Bone marrow (tissue), 2 donors: Measurements from ENCODE around the gene PBX1.

Source experiments
- DNase-seq, 2 donors: peaks; one replicate each; lab custom pipeline; 2025; lab: John Stamatoyannopoulos, UW

PBX1 gene

DNA sequence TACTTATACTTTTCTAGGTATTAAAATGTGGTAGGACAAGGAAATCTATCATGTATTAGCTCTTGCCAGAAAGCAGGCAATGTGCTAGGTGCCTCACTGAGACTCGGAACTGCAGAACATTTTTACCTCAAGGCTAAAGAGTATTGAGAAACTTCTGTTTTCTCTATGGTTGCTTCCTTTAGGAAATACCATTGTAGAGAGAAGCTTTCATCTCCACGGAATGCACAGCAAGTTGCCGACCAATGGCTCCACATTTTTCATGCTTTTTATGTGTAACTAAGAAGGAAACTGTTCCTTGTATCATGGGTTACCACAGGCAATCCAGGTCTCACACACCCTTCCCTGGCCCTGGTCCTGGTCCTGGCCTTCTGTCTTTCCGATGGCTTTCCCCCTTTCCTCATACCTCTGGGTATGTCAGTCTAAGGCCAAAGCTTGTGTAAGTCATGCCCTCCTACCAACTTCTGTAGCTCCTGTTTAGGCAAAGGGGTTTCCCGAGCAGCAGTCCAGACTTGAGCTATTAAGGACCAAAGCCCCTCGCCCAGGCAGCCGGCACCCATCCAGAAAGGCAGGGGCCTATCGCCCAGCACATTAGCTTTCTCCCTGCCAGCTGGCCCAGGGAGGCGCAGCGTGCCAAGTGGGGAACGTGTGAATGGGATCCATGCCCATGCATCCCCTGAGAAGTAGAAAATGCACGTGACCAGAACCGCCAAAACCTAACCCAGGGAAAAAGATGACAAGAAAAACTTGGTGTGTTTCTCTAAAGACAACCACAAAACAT lies 225.0 kb downstream of the PBX1 start:
- DNase-seq = no peak

DNA sequence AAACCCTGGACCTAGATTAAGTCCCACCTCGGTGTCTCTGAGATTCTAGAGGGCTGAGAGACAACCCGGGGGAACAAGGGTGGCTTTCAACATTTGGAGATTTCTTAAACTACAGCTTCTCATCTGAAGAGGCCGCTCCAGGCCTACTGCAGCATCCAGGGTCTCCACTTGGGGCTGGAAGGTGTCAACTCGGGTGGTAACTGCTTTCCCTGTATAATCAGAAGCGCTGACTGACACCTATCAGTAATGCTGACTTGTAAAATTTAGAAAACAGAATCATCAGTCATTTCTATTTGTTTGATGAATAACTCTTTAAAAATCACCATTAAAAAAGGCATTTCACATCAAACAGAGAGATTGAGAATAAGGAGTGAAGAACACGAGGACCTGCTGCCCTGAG lies 226.0 kb downstream of the PBX1 start:
- no peak for DNase-seq

DNA sequence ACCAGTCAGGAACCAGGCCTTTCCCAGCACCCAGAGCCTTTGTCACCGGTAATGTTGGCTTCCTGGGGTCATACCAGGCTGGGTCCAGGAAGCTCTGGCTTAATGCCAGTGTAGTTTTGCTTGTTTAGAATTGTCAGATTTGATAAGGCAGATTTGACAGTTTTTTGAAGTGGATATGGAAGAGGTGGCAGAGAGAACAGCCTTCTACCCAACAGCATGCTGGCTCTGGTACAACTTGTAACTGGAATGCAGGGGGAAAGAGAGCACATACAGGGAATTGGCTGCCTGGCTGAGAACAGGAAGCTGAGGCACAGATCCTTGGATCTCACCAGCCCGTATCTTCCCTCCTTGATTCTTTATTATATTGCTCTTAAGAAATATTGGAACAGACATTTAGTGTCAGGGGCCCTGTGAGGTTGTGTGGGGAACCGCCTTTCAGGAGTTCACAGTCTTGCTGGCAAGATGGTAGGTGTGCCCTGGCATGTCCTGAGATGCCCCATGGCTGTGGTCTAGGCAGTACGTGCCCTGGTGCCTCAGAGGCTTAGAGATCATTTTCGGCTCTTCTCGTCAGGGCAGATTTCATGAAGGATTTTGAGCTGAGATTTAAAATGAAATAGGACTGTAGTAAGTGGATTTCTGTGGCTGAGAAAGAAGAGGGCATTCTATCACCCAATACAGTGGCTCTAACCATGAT lies 227.0 kb downstream of the PBX1 start:
- no peak for DNase-seq

DNA sequence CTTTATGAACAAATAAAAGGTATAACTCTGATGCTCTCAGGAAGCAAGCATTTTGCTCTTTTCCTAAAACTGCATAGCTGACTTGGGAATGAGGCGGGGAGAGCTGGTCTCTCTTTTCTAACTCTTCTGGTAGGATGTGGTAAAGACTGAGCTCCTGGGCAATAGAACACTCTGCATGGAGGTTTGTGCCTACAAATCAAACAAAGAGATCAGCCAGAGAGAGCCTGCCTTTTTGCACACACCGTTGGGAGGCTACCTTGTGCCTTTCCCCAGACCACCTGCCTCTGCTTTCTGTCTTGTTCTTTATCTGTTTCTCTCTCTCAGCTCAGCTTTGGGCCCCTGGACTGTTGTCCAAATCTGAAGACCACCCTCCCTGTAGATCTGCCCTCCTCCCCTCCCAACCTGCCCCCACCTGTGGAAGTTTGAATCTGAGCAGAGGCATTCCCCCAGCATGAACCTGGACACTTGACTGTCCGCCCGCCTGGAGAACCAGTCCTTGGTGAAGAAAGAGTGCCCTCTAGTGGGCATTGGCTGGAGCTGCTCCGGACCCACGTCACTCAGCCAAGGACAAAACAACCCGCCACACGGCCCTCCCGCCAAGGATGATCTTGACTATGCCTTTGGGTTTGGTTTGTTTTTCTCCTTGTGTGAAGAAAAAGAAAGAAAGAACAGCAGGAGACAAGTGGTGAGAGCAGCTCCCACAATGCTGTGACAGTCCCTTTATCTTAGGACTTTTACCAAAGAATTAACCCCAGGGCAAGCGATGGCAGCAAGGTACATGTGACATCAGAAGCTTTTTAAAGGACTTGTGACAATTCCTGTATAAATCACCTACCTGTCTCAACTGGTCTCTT lies 228.2 kb downstream of the PBX1 start:
- DNase-seq = peak; percentile 2 to 20

DNA sequence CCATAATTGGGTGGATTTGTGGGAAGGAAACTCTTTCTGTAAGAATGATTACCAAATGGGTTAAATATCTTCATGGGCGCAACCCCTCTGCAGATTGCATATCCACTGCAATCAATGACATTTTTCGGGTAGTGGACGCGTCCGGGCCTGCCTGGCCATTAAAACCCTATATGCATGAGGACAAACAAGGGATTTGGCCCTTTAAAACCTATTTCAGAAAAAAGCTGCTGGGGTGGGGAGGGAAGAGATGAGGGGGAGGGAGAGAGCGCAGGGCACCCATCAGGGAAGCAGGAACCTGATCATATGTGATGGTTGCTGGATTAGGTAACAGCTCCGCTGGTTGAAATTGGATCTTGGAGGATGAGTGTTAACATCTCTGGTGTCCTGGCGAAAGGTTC lies 228.8 kb downstream of the PBX1 start:
- no peak for DNase-seq

DNA sequence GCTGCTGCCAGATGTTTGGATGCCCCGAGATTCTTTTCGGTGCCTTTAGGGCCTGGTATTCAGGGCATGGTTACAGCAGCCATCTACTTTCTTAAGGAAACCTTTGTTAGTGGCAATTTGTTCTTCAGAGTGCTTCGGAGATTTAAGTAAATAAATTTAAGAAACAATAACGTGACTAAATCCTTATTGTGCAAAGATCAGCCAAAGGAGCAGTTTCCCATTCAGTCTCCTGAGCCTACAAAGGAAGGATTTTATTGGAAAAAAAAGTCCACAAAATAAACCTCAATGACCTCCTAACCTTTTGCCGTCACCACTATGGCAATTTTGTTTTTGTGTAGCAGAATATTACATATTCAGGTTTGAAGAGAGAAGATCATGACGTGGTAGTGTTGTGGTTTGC lies 231.1 kb downstream of the PBX1 start:
- no peak for DNase-seq

DNA sequence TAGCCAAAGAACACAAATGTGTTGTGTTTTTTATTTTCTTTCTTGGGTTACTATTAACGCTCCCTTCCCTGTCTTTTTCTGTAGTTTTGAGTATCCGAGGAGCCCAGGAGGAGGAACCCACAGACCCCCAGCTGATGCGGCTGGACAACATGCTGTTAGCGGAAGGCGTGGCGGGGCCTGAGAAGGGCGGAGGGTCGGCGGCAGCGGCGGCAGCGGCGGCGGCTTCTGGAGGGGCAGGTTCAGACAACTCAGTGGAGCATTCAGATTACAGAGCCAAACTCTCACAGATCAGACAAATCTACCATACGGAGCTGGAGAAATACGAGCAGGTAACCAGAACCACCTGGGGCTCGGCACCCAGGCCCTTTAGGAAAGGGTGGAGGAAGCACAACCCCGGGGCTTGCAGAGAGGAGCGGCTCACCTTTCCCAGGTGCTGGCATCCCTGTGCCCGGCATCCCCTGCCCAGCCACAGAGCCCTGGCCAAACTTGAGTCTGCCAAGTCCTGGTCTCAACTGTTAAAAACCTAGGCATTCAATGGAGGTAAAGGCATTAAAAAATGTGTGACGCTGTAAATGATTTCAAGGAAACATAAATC lies 233.5 kb downstream of the PBX1 start:
- DNase-seq = no peak

DNA sequence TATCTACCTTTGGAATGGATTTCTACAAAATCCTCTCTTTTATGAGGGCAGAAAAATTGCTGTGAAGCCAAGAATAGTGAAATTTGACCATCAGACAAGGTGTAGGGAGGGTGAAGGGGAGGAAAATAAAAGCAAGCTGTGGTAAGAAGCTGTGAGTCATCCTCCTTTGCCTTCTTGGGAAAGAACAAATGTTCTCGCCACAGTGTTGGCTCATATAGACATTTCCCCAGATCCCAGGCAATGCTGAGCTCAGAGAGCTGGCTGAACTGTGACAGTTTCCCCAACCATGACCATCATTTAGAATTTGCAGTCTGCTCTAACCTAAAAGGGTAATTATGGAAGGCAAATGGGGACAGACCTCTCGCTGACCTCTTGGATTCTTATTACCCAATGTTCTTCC lies 235.4 kb downstream of the PBX1 start:
- no peak for DNase-seq

DNA sequence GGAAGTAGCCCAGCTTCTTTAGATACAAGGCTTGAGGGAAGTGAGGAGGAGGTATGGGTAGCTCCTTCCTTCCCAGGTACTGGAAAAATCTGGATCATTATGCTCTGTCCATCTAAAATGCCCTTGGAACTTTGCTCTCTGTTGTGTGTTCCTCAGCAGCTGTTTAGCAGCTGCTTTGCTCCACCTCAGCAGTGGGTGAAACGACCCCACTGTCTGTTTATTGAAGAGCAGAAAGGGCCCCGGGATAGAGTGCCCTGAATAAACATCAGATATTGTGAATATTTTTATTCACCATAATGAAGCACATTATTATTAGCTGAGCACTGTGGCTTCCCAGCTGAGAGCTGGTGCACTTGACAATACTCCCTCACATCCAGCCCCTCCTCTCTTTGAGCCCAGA lies 237.9 kb downstream of the PBX1 start:
- DNase-seq = no peak

DNA sequence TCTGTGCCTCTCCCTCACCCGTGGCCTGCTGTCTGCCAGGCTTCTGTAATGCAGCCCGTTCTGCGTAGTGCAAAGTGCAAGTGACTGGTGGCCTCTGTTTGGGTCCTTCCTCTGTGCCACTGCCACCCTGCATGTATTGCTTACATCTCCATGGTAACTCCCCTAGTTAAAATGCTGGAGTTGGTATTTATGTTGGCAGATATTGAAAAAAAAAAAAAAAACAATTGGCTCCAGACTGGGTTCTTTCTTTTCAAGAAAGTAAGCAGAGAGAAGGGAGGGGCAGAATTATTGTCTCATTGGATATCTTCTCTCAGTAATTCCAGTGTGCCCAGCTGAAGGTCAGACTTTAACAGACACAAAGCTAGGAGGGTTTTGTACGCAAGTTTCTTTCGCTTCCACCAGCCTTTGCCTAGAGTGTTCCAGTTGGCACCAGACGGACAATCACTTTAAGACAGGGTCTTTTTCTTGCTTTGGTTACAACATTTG lies 242.3 kb downstream of the PBX1 start:
- DNase-seq = no peak

DNA sequence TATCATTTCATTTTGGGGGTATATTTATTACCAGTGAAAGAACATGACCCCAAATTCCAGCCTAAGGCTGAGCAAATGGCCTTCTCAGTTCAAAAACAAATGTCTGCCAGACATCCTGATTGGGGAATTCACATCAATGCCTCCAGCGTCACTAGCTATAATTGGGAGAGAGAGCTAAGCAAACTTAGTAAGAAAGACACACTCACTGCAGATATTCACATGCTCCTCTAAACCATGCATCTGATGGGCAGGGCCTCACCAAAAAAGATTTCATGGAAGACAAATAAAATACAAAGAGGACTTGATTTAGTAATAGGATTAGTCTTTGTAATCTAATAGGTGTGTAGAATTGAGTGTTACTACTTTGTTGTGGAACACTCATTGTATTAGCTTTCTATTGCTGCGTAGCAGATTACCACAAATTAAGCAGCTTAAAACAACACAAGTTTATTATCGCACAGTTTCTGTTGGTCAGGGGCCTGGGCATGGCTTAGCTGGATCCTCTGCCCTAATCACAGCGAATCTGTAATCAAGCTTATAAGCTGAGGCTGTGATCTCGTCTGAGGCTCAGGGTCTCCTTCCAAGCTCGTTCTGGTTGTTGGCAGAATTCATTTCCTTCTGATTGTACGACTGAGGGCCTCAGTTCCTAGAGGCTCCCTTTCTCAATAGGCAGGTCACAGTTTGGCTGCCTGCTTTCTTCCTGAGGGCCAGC lies 243.0 kb downstream of the PBX1 start:
- DNase-seq = no peak

DNA sequence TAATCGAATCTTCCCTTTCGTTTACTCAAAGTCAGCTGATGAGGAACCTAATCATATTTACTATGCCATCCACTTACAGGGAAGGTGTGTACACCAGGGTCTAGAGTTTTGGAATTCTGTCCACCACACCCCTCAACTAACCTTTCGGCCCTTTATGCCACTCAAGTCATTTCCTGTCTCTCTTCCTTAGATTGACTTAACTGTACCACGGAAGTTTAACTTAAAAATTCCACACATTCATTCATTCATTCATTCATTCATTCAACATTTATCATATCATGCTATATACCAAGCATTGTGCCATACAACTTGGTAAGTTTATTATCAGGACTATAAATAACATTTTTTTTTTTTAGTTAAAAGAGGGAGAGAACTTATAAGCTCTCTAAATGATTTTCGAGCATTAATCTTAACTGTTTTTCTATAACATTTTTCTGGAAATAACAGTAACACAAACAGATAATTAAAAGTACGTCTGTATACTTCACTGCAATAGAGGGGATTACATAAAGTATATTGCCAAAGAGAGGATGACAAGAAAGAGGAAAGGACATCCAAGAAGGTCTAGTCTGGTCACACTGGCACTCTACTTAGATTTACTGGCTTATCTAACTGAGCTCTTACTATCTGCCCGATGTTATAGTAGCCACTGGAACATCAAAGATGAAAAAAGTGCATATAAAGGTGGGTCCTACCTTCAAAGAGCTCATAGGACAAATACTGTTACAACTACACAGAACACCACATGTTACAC lies 243.7 kb downstream of the PBX1 start:
- no peak for DNase-seq

DNA sequence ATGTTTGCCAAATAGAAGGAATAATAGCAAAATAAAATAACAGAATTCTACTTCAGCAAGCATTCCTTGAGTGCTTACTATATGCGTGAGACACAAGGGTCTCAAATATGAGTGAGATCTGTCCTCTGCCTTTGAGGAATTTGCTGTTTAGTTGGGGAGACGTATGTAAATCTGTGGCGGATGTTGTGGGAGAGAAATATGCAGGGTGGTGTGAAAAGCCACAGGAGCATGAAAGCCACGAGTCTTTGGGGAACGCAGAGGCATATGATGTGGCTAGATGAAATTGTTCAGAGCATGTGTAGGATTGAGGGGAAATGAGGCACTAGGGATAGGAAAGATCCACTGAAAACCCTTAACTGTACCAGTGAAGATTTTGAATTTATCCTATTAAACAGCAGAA lies 244.4 kb downstream of the PBX1 start:
- no peak for DNase-seq

DNA sequence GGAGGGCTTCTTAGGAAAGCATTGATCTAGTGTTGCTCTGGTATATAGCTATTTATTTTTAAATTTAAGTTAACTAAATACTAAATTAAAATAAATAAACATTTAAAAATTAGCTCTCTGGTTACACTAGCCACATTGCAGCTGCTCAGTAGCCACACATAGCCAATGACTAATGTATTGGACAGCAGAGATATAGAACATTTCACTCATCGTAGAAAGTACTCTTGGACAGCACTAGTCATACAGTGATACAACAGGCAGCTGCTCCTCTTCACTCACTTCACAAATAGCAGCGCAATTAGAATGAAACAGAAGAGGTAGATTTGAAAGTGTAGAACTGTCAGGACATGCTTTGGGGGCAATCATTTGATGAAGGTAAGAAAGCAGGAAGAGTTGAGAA lies 245.4 kb downstream of the PBX1 start:
- DNase-seq = no peak

DNA sequence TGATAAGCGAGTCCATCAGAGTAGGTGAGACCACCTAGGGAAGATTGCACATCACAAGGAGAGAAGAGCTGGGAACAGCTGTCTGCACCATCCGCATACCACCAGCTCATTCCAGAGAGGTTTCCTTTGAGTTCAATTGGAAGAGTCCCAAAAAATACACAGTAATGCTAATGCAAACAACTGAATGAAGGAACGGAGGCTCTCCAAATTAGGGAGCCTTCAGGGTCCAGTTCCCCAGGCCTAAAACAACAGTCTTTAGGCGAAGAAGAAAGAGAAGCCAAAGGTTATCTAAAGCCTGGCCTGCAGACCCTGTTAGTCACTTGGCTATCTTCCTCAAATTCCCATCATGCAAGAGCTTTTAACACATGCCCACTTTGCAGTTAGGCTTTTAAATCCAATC lies 246.4 kb downstream of the PBX1 start:
- DNase-seq = no peak

DNA sequence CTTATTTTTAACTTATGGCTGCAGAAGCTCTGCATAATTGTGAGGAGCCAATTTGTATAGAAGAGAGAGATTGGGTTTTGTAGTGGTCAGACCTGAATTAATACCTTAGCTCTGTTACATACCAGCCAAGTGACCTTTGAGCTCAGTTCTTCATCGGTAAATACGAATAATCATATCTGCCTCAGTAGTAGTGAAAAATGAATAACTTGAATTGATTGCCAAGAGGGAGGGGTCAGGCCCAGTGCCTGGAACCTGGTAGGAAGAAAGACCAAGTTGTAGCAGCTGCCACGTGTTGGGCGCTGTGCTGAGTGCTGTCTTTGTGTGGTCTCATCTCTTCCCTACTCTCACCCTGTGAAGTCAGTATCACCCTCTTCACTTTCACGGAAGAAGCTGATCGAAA lies 247.5 kb downstream of the PBX1 start:
- DNase-seq = no peak

DNA sequence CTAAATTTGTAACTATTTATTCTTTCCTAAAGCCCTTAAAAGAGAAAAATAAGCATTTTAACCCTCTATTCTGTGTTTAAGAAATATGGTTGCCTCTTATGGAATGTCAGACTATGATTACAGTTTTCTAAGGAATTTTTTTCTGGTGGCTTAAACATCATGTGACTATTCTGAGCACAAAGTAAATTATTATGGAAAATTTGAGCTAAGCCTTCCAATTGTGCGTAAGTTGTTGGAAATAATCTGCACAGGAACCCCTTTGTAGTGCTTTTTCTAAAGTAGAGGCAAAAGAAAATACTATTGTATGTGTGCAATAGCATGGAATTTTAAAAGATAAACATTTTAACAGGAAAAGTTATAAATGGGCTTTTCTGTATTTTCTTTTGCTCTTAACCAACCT lies 254.8 kb downstream of the PBX1 start:
- DNase-seq = no peak

DNA sequence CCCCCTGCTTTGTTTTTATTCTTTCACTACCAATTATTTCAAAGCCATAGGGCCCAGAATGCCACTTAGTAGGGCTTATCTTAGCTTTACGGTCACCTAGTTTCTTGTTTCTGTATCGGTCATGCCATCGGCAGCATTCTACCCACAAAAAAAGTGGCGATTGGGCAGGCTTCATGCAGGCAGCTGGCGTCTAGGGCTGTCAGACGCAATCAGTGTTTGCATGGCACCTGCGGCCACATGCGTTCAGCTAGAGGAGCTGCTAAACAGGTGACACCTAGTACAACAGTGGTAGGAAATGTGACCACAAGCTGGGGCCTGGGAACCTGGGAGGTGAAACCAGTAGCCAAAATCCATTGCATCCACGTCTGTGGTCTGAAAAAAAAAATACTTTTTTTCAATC lies 262.7 kb downstream of the PBX1 start:
- DNase-seq = no peak

DNA sequence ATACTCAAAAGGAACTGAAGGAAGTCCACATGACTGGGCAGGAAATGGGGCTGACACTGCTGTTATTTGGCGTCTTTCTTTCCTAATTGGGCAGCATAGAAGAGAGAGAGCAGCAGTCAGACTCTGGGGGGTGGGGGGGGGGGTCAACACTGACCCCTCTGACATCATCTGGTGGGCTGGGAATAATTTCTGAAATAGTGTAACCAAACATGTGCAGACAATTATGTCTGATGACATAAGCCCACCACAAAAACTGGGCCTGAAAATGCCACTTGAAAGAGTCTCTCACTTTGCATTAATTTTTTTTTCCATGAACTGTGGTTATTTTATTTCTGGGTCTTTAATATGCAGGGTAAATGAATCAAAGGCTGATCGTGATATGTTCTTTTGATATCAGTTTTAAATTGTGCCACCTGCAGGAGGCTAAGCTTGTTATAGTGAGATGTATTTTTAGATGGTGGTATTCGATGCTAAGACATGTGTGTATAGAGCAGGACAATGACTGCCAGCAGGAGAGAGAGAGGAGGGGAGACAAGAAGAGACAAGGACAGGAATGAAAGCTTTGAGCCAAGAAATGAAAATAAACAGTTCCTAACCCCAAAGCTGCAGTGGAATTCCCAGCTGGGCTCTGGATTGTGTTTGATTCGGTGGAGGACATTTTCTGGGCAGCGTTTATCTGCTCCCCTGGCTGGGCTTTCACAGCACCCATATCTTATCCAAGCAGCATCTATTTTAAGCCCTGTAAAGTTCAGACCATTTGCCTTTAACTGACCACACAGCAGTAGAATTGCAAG lies 264.7 kb downstream of the PBX1 start:
- DNase-seq = no peak

DNA sequence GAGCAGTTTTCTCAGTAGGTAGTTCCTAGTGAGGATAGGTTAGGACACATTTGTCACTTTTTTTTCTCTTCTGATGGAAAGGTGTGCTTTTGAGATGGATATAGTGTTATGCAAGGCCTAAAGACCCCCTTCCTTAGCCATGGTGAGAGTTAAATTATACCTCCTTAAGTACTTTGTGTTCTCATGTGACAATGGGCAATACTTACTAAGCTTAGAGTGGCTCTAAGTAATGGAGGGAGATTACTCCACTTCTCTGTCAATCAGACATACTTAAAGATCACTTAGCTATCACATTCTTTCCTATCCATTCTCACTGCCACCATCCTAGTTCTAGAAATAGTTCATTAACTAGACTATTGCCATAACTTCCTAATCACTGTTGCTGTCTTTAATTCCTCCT lies 265.6 kb downstream of the PBX1 start:
- DNase-seq = no peak
